Spleen (tissue), 7 donors: ENCODE data around the gene CYP1A2.
"Not testable (repeated sequence)": the region's sequence is repeated elsewhere in the genome, so short reads cannot be mapped to it uniquely, and the experiment has no call there.

Experiments
- CTCF ChIP-seq, 11 experiments: fragments of 200-600 bp in 7 of 11; fragments of 450-650 bp in 4 of 11; sonication (generic) in 4 of 11; IDR thresholded peaks in 8 of 11; conservative IDR thresholded peaks in 3 of 11; 1 replicate in 7 of 11; 2 replicates in 4 of 11; pipeline versions ENCODE4 v1.4.0 to v1.8.0; 2016 to 2021; ENCODE audit warnings: antibody characterized with exemption in 11 of 11, inconsistent platforms in 4 of 11, mild to moderate bottlenecking in 1 of 11
- POLR2A ChIP-seq, 3 donors: fragments of 450-650 bp; IDR thresholded peaks; one replicate each; pipeline ENCODE4 v1.5.1; 2017; ENCODE audit warnings: antibody characterized with exemption in 3 of 3, mild to moderate bottlenecking in 1 of 3
- POLR2AphosphoS5 ChIP-seq, 3 donors: sonication (generic); formaldehyde crosslinking; IDR thresholded peaks; one replicate each; pipeline ENCODE4 v1.5.1; 2017; ENCODE audit warnings: antibody characterized with exemption in 3 of 3
- donor health status: DM: no; HTN: no; CAD: no; lungs with moderate emphysema.
- donor health status: DM: no; HTN: no; CAD: no.
- donor health status: DM: no; HTN: no; CAD: no.

- not testable (repeated sequence) for TF ChIP-seq CTCF (IDR thresholded peaks at IDR 0.05 in 8 of 11, conservative IDR thresholded peaks at IDR 0.05 in 3 of 11); POLR2A (IDR thresholded peaks at IDR 0.05); POLR2AphosphoS5 (IDR thresholded peaks at IDR 0.05)
Measured at GRCh38 chr15:74728699-74729098, 19.9 kb upstream of the CYP1A2 start.
